ENCODE results near the gene ZNF385D.

Gene ZNF385D

GRCh38 chr3:21755896-21756295 is 4.9 kb upstream of the ZNF385D start:
- DNase-seq (ENCODE audit: low spot score), result no peak
- CTCF ChIA-PET, result no interaction called here
- no peak for TF ChIP-seq CTCF (conservative IDR thresholded peaks at IDR 0.05; ENCODE audit: low read depth)
- no peak overlapping the region for H3K27ac ChIP-seq
- POLR2A ChIA-PET (ENCODE audit: low non-redundant PET), result no interaction called here

DNA sequence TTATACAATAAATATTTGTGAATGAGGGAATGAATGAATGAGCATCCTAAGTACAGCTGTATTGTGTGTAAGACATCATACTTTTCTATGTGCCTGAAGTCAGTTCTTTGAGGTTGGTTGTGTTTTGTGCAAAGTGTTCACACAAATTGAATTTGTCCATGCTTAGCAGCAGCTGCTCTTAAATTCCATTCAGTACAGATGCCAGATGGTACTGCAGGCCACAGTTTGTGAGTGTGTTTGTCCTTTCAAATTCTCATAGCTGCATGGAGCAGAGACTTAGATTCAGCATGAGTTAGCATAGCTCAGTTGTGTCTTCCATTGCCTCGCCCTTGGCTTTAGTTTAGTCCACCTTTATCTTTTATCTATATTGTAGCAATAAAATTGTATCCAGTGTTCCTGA is 3.8 kb upstream of the ZNF385D start:
- ChIA-PET CTCF (interaction anchor here (0.5 kb wide), 1 partner anchor 90 kb away, joined by 3 read pairs; no protein-coding TSS in a partner anchor), POLR2A (ENCODE audit: low non-redundant PET) (no interaction called here)
- H3K27ac ChIP-seq, result no peak overlapping the region
- DNase-seq (ENCODE audit: low spot score), result no peak
- TF ChIP-seq CTCF (conservative IDR thresholded peaks at IDR 0.05; ENCODE audit: low read depth), result no peak

DNA sequence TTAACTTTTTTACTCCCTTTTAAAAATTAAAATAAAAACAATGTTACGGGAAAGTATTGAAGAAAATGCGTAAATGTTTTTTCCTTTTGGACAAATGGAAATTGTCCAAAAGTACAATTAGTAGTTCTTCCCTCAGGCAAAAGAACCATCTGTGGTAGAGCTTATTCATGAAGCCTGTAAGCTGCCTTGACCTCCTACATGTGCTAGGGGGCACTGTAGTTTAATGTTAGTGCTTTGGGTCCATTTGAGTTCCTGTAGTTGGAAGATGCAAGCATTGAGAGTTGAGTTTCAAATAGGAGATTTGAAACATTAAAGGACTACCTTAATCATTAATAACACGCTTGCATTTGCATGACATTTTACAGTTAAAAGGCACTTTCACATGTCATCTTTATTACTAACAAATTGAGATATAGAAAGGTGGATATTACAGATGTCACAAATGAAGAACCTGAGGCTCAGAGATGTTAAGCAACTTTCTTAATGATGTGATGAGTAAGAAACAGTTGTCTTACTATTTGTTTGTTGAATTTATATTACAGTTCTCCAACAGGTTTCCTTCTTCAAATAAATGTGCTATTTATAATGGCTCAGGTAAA is 1.8 kb upstream of the ZNF385D start:
- TF ChIP-seq CTCF (conservative IDR thresholded peaks at IDR 0.05; ENCODE audit: low read depth), result no peak
- POLR2A ChIA-PET (ENCODE audit: low non-redundant PET), result no interaction called here
- no peak overlapping the region for H3K27ac ChIP-seq
- no peak for DNase-seq (ENCODE audit: low spot score)
- CTCF ChIA-PET, result no interaction called here

DNA sequence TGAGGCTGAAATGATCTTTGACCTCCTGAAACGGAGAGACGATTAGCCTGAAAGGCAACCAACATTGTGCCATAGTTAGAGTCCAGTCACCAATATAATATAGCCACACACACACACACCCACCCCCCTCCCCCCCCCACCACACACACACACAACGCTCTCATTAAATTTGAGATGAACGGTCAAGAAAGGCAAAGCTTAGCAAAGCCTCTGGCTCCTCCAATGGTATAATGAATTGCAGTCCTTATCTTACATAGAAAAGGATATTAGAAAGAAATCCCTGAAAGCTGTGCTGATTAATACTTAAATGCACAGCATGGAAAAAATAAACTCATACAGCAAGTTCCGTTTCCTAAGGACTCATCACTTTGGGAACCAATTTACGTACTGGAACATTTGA is 876 bp upstream of the ZNF385D start:
- TF ChIP-seq CTCF (conservative IDR thresholded peaks at IDR 0.05; ENCODE audit: low read depth), result no peak
- no peak overlapping the region for H3K27ac ChIP-seq
- no peak for DNase-seq (ENCODE audit: low spot score)
- ChIA-PET POLR2A (ENCODE audit: low non-redundant PET) (no interaction called here), CTCF (no interaction called here)

- ChIA-PET CTCF (no interaction called here), POLR2A (ENCODE audit: low non-redundant PET) (no interaction called here)
- DNase-seq (ENCODE audit: low spot score), result no peak
- no peak for TF ChIP-seq CTCF (conservative IDR thresholded peaks at IDR 0.05; ENCODE audit: low read depth)
- no peak overlapping the region for H3K27ac ChIP-seq
Observed at GRCh38 chr3:21750080-21750696, 822 bp downstream of the ZNF385D start.

- CTCF ChIA-PET, result interaction anchor here (0.6 kb wide), 1 partner anchor 461 kb away, joined by 4 read pairs; no protein-coding TSS in a partner anchor
- POLR2A ChIA-PET (ENCODE audit: low non-redundant PET), result no interaction called here
- no peak for TF ChIP-seq CTCF (conservative IDR thresholded peaks at IDR 0.05; ENCODE audit: low read depth)
- H3K27ac ChIP-seq, result no peak overlapping the region
- DNase-seq (ENCODE audit: low spot score), result no peak
Observed at GRCh38 chr3:21747966-21748555, 2.9 kb downstream of the ZNF385D start.

All from RWPE1 (cell line).